Fibroblast of the aortic adventitia (primary cell): Measurements from ENCODE around the gene ARHGEF7. TPM values are rescaled to one million over a fixed set of nuclear protein-coding genes. Genes with fewer than 3 reads are reported as not detected.
A peak's percentile ranks its signal among the peaks of the same experiment; 100 is the strongest.

Experiments used
- DNase-seq: peaks from one replicate; pipeline ENCODE4 v3.0.0-alpha.2; 2010; ENCODE audit warnings: low read depth
- H3K4me3 ChIP-seq: 2 replicates; pipeline ENCODE4 v1.5.1; 2011; ENCODE audit warnings: low read depth, mild to moderate bottlenecking, control low read depth, low read length, moderate library complexity
- total RNA-seq: library from RNA; depleted of rRNA; stranded (reverse); fragments of >200 nt; gene quantifications from 2 replicates; pipeline ENCODE4 v1.2.3, GENCODE V29; 2012; ENCODE audit warnings: low replicate concordance
- TF ChIP-seq, protein P1 (sequence below): IDR thresholded peaks from 2 replicates; pipeline ENCODE4 v1.5.1; 2011; ENCODE audit warnings: mild to moderate bottlenecking, low read length, control low read depth, inconsistent platforms; ENCODE audit not compliant: insufficient read depth

Gene ARHGEF7
- total RNA-seq, 1 donor, result 35.9 TPM

DNA sequence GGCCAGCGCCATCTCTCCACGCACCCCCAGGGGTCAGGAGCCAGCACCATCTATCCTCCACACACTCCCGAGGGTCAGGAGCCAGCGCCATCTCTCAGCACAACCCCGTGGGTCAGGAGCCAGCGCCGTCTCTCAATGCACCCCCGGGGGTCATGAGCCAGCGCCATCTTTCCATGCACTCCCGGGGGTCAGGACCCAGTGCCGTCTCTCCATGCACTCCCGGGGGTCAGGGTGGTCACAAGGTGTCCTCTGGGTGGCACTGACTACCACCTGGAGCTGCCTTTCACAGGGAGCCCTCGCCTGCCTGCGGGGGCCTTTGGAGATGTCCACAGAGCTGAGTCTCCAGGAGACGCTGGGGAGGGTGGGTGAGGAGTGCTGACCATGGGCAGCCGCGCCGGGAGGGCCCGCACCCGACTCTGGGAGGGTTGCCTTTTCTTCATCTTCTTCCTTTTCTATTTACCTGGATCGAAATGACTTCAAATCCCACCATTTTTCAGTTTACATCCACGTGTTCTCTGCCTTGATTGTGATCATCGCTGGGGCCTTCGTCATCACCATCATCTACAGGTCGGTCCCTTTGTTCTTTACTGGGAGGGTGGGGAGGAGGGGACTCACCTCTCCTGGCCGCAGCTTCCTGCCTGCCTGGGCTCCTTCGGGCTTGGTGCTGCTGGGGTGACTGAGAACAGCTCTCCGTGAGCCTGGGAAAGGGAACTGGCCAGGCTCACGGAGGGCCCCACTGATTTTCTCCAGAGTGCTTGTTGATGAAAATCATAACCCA is 224.4 kb downstream of the ARHGEF7 start:
- TF ChIP-seq, protein P1, sequence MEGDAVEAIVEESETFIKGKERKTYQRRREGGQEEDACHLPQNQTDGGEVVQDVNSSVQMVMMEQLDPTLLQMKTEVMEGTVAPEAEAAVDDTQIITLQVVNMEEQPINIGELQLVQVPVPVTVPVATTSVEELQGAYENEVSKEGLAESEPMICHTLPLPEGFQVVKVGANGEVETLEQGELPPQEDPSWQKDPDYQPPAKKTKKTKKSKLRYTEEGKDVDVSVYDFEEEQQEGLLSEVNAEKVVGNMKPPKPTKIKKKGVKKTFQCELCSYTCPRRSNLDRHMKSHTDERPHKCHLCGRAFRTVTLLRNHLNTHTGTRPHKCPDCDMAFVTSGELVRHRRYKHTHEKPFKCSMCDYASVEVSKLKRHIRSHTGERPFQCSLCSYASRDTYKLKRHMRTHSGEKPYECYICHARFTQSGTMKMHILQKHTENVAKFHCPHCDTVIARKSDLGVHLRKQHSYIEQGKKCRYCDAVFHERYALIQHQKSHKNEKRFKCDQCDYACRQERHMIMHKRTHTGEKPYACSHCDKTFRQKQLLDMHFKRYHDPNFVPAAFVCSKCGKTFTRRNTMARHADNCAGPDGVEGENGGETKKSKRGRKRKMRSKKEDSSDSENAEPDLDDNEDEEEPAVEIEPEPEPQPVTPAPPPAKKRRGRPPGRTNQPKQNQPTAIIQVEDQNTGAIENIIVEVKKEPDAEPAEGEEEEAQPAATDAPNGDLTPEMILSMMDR, result no peak
- no peak overlapping the region for H3K4me3 ChIP-seq
- DNase-seq, result no peak

DNA sequence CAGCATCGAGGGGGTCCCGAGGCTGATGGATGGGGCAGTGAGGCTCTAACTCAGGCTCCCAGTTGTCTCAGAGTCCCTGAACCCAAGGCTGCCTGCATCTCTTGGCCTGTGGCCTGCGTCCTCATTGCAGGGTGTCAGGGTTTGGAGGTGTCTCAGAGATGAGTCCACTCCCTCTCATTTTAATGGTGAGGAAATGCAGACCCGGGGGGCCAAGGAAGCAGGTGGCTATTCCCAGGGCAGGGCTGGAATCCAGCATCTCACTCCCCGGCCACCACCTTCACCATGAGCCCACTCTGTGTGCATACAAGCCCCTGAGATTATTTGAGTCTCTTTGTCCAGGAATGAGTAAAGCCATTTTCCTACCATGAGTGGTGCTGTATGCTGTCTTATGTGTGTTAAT is 226.8 kb downstream of the ARHGEF7 start:
- no peak overlapping the region for H3K4me3 ChIP-seq
- DNase-seq, result no peak
- TF ChIP-seq, protein P1, result no peak

DNA sequence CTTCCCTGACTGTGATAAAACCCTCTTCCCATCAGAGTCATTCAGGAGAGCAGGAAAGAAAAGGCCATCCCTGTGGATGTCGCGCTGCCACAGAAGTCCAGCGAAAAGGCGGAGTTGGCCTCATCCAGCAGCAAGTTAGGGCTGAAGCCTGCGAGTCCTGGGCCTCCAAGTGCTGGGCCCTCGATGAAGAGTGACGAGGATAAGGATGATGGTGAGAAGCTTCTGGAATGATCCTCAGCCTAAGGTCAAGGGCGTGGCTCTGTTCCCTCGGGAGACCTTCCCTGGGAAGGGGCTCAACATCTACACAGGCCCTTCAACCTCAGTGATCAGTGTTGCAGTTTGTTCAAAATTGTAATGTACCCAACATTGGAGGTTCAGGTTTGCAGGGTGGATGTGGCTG is 227.6 kb downstream of the ARHGEF7 start:
- TF ChIP-seq, protein P1, result no peak
- DNase-seq, result no peak
- H3K4me3 ChIP-seq, result no peak overlapping the region

DNA sequence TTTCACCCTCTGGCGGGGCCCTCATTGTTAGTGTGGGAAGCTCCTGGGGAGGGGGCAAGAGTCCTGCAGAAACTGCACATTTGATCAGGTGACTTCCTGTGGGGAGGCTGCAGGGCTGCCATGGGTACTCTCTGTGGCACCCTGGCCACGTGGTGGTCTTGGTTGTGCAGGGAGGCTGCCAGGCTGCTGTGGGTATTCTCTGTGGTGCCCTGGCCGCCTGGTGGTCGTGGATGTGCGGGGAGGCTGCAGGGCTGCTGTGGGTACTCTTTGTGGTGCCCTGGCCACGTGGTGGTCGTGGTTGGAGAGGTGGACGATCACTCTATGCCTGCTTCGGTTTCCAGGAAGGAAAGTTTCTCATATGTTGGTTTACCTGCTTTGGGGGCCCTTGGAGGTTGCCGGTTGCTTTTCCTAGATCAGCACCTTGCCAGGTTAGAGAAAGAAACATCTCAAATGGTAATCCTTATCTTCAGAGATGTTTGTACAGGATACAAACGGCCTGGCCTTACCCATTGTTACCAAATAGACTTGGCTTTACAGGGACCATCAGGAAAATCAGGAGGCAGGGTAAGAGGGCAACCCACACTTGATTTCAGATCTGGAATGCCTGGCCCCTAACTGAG is 228.2 kb downstream of the ARHGEF7 start:
- DNase-seq, result no peak
- no peak overlapping the region for H3K4me3 ChIP-seq
- TF ChIP-seq, protein P1, result no peak

DNA sequence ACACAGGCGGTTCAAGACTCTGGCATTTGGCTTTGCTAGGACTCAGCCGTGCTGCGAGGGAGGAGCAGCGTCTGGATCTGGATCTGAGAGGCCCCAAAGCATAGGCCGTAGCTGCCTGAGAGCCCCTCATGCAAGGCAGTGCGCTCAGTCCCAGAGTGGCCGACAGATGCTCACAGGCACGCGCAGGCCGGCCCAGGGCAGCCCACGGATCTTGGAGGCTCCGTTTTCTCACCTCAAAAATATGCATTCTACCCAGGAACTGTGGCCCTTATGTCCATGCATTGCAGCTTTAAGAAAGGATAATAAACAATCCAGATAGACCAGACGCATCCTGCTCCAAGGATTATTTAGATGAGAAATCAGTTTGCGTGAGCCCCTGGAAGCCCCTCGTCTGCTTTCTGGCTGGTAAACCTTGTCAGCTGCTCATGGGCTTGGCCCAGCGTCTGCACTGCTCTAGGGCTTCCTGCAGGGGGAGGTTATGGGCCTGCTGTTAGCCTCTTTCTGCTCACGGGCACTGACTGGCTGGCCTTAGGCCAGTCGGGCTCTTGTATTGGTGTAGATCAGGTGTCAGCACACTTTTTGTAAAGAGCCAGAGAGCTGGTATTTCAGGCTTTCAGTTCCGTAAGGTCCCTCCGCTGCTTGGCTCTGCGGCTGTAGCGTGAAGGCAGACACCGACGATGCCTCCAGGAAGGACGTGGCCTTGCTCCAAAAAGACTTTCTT is 229.5 kb downstream of the ARHGEF7 start:
- peak; percentile 7 for DNase-seq
- no peak overlapping the region for H3K4me3 ChIP-seq
- TF ChIP-seq, protein P1, result peak; percentile 32

DNA sequence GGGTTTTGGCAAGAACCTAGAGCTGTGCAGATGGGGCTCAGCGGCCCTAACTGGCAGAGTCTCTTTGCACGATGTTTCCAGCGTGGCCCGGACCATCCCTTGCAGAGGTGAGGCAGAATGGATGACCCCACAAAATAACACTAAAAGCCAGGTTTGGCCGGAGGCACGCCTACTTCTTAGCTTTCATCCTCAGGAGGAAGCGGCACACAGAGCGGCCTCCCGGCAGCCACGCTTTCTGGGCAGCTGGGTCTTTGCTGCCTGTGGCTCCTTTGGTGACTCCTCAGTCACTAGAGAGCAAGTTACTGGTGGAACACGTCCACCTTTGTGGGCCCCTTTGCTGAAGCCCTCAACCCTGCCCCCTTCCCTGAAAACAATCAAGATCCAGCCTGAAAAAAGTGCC is 230.6 kb downstream of the ARHGEF7 start:
- TF ChIP-seq, protein P1, result no peak
- no peak for DNase-seq
- H3K4me3 ChIP-seq, result no peak overlapping the region
